HG03025 (cell line): ENCODE results near the gene RBFA.
"Not testable (repeated sequence)": the region's sequence is repeated elsewhere in the genome, so short reads cannot be mapped to it uniquely, and the experiment has no call there.

Source experiments
- ATAC-seq: cut with Tn5 transposase; IDR thresholded peaks from one replicate; pipeline ENCODE4 v1.9.1; 2021; ENCODE audit warnings: mild to moderate bottlenecking, moderate library complexity; ENCODE audit not compliant: unreplicated experiment, low FRiP score

RBFA gene, protein sequence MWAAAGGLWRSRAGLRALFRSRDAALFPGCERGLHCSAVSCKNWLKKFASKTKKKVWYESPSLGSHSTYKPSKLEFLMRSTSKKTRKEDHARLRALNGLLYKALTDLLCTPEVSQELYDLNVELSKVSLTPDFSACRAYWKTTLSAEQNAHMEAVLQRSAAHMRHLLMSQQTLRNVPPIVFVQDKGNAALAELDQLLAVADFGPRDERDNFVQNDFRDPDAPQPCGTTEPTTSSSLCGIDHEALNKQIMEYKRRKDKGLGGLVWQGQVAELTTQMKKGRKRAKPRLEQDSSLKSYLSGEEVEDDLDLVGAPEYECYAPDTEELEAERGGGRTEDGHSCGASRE

DNA sequence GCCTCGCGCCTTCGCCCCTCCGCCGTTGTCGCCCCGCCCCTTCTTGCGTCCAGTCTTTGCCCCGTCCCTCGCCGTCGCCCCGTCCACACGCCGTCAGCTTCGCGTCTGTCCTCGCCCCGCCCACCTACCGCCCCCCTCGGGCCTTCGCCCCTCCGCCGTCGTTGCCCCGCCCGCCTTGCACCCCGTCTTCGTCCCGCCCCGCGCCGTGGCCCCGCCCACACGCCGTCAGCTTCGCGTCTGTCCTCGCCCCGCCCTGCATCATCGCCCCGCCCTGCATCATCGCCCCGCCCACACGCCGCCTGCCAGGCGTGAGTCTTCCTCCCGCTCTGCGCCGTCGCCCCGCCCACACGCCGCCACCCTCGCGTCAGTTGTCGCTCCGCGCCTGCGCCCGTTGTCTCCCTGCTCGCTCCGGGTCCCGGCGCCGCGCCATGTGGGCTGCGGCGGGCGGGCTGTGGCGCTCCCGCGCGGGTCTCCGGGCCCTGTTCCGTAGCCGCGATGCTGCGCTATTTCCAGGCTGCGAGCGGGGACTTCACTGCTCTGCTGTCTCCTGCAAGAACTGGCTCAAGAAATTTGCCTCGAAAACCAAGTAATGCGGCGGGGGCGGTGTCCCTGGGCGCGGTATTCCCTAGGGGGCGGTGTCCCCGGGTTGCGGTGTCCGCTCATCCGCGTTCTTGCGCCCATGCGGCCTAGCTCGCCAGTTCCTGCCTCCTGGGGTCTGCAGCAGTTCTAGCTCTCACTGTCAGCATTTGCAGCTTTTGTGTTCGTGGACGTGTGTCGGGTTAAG is at the start of gene RBFA:
RBFA (plus strand) TSS at position 367 of the 784 bp plus-strand sequence; CDS start at position 429, 62 bp downstream.
- peak; percentile 68 for ATAC-seq

DNA sequence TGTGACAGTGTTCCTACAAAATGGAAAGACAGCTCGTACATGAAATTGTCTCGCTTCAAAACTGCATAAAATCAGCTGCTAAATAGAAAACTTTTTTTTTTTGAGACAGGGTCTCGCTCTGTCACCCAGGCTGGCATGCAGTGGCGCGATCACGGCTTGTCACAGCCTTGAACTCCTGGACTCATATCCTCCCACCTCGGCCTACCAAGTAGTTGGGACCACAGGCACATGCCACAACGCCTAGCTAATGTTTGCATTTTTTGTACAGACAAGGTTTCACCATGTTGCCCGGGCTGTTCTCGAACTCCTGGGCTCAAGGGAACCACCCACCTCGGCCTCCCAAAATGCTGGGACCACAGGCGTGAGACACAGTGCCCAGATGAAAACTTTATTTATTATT is 49.1 kb upstream of the RBFA start:
- ATAC-seq, result no peak

DNA sequence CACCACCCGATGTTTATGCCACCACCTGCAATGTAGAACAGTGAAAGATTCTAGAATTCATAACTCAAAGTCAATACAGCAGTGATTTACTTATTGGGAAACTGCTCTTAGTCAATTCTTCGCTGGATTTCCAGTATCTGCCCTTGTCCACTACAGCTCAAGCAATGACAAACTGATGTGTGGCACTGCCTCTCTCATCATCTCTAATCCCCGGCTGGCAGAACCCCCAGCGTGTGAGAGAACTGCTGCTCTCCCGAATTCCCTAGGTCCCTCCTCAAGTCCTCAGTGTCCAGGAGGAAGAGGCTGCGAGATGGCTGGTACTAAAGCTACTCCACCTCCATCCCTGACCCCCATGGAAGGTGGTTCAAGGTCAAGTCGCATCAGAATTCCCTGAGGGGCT is 47.5 kb upstream of the RBFA start:
- no peak for ATAC-seq

DNA sequence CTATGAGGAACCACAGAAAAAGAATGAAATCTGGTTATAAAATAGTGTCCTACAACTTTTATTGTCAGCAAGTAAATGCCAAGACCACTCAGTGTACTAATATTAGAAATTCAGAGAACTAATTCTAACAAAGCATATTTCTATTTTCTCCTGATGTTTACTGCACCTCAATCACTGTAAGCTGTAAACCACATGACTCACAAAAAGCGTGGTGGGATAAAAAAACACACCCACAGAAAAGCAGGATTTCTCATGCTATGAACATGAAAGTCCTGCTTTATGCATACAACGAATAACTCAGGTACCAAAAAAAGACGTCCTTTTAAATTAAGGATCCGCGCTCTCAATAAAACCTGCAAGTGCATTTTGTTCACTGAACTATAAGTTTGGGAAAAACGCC is 46.7 kb upstream of the RBFA start:
- no peak for ATAC-seq

DNA sequence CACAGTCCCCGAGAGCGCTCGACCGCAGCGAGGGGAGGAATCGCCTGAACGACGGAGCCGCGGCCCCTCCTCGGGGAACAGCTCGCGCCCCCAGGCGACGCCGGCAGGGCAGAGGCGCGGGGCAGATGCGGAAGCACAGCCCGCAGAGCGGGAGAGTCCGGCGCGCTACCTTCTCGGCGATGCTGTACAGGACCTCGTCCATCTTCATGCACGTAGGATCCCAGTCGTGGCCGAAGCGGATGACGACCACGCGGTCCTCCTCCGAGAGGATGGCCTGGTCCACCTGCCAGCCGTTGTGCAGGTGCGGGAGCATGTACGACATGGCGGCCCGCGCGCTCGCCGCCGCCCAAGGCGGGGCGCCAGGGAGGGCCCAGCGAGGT is 46.2 kb upstream of the RBFA start:
- ATAC-seq, result peak; percentile 55

DNA sequence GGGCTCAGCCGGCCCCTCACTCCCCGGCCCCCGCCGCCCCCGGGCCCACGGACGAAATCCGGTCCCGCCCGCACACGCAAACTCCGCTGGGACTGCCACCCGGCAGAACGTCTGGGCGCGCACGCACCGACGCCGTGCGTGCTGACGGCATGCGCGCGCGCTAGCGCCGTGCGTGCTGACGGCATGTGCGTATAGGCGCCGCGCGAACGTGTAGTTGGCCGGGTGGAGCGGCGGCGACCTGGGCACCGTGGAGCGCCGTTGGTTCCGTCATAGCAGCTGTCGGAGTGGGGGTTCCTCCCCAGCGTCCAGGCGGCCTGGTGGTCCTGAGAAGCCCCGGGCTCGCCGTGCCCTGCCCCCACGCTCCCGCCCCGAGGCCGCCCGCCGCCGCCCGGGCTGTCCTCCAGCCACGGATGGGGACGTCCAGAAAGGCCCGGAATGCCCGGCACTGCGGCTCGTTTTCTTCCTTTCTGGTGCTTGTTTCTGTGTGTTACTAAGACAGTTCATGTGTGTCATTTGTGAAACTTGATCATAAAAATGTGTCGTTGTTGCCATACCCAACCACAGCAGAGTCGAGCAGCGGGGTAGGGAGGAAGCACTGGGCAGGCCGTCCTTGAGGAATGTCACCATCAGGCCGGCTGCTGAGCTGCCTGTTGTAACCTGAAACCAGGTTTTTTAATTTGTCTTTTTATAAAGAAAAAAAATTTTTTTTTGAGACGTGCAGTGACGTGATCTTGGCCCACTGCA is 45.6 kb upstream of the RBFA start, which contains the start of gene TXNL4A:
TXNL4A (minus strand) TSS at position 113 of the 744 bp plus-strand sequence. CDS start 171 bp downstream, outside the sequence.
- peak; percentile 93 for ATAC-seq

DNA sequence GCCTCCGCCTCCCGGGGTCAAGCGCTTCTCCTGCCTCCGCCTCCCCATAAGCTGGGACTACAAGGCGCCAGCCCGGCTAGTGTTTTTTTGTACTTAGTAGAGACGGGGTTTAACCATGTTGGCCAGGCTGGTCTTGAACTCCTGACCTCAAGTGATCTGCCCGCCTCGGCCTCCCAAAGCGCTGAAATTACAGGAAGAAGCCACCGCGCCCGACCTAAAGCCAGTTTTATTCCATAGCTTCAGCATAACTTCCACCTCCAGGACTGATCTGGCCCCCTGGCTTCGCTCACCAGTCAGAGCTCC is 45.1 kb upstream of the RBFA start:
- ATAC-seq, result no peak

DNA sequence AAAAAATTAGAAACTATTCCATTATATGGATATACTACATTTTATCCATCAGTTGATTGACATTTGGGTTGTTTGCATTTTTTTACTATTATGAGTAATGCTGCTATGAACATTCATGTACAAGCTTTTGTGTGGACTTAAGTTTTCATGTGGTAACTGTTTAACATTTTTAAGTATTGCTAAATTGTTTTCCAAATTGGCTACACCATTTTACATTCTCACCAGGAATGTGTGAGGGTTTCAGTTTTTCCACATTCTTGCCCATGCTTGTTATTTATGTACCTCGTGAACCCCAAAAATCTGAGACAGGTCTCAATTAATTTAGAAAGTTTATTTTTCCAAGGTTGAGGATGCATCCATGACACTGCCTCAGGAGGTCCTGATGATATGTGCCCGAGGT is 42.7 kb upstream of the RBFA start:
- no peak for ATAC-seq

DNA sequence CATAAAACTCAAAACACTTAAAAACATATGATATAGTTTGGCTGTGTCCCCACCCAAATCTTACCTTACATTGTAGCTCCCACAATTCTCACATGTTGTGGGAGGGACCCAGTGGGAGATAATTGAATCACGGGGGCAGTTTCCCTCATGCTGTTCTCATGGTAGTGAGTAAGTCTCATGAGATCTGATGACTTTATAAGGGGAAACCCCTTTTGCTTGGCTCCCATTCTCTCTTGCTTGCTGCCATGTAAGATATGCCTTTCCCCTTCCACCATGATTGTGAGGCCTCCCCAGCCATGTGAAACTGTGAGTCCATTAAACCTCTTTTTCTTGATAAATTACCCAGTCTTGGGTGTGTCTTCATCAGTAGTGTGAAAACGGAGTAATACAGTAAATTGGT is 34.5 kb upstream of the RBFA start:
- not testable (repeated sequence) for ATAC-seq

DNA sequence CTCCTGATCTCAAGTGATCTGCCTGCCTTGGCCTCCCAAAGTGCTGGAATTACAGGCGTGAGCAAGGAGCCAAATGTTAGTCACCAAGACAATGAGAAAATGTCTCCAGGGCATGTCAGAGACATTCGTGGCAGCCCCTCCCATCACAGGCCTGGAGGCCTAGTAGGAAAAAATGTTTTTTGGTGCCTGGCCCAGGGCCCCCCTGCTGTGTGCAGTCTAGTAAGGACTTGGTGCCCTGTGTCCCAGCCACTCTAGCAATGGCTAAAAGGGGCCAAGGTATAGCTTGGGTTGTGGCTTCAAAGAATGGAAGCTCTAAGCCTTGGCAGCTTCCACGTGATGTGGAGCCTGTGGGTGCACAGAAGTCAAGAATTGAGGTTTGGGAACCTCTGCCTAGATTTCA is 33.4 kb upstream of the RBFA start:
- no peak for ATAC-seq

DNA sequence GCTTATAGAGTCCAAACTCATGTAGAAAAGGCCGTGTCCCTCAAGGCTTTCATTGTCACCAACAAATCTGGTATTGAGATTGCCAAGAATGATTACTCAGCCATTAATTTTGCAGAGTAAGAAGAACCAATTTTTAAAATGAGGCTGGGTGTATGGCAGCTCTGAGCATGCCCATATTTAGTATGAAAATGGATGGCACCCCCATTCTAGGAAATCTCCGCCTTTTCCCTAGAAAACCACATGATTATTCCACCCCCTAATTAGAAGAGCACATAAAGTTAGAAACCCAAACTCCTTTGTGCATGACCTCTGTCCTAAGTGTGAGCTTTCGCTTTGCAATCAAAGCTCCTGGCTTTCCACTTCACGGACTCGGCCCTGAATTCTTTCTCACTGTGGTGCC is 31.8 kb upstream of the RBFA start:
- no peak for ATAC-seq

DNA sequence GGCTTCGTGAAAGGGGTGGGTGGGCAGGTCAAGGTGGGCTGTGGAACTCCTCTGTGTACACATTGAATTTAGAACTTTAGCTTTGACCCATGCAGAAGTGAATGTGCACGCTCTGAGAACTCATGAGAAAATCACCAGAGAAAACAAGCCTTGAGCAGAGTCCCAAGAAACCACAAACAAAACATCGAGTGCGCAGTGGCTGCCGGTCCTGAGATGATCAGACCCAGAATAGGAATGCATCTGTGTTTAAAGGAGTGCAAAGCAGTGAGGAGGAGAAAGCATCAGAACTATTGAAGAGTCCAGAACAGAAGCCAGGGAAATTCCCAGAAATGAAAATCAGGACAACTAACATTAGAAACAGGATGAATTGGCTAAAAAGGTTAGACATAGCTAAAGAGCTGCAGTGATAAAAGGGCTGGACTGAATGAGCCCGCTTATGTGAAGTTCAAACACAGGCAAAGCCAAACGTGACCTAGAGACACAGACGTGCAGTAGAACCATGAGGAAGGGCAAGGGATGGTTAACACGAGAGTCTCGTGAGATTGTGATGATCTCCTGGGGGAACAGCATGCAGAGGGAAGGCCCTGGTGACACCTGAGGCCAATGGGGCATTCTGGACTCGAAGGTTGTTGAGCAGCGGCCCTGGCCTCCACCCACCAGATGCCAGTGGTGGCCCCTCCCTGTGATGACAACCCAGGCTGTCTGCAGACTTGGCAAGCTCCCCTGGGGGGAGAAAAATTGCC is 29.5 kb upstream of the RBFA start:
- no peak for ATAC-seq

DNA sequence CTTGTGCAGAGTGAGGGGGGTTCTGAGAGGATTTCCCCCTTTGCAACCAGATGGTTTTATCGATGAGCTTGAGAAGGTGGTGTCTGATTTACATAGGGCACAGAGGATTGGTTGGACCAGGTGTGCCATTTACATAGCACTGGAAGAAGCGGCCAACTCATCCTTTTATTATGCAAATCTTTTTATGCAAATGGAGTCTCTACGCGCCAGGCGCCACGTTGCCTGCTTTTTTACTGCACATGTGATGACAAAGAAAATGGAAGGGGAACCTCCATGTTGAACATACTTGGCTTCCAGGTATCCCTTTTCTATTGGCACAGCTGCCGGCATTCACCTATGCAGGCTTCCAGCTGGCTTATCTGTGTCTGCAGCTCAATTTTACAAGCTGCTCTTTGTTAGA is 27.5 kb upstream of the RBFA start:
- ATAC-seq, result no peak

DNA sequence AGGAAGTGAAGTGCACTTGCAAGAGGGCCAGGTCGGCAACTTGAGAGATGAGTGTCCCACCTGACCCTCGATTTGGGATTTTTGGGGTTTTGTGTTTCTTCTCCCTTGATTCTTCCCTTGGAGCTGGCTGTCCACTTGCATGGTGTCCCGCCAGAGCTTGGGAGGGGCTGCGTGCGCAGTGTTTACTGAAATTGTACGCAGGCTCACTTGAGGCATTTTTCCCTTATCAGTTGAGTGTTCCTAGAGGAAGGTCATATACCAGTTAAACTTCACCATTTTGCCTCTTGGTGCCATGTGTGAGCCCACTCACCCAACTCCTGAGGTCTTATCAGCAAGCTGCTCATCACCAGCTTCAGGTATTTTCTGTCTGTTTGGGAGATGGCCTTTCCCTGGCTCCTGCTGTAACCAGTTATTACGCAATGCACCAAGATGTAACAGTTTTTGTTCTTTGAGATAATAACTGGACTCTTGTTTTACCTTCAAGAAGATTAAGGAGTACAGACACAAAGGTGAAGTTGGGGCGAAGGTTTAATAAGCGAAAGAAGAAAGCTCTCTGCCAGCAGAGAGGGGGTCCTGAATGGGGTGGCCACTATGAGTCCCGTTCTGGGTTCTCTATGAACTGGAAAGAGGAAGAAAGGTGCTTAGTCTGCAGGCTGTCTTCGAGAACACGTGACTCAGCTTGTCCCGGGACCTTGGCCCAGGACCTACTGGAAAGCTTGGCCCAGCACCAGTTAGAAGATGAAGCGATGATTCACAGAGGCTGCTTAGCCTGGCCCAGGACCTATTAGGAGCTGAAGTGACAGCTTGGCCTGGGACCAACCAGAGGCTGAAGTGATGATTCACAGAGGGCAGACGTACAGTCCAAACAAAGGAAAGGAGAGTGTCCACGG is 24.3 kb upstream of the RBFA start:
- ATAC-seq, result no peak

DNA sequence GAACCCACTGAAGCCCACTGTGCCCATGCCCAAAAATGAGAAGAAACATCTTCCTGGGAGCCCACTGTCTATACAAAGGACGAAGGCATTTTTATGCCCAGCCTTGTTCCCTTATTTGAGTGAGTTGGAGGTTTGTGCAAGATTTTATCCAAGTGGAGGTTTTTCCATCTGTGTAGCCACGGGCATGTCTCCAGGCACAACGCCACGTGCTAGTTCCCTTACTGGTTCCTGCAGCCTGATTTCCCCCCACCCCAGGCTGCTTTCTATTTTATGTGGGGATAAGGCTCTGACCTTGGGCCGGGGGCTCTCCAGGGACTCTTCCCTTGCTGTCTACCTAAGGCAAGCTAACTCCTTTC is 23.7 kb upstream of the RBFA start:
- no peak for ATAC-seq

DNA sequence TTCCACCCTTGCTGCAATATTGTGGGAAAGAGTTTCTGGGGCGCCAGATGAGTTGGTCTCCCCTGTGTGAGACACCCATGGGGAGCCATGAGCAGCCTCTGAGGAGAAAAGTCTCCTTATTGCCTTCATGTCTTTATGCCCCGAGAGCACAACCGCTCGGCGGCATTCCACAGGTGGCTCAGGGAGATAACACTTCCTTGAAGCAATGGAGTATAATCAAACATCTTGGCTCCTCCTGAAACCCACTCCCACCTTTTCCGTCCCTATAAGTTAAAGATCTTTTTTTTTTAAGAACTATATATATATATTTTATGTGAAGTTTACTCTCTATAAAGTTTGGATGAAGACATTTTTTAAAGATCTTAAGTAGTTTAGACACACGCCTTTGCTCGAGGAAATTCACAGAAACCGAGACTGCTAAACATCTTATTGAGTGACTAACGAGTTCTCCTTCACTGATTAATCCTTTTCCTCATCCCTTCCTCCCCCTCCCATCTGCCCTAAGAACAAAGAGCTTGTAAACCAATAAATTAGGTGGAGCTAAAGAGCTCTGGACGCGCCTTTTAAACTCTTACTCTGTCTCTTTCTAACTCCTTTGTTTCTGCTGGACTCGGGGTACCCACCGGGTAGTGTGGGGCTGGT is 22.6 kb upstream of the RBFA start:
- ATAC-seq, result not testable (repeated sequence)

DNA sequence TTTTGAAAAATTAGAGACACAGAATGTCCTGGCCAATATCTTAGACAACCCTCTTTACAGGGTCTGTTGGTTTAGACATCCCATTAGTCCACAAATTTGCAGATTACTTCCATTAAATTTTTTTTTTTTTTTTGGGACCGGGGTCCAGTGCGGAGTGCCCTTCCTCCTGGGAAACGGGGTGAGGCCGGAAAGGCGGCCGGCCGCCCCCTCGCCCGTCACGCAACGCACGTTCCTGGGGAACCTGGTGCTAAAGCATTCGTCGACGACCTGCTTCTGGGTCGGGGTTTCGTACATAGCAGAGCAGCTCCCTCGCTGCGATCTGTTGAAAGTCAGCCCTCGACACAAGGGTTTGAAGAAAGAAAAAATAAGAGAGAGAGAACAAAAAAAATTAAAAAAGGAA is 21.5 kb upstream of the RBFA start:
- no peak for ATAC-seq

DNA sequence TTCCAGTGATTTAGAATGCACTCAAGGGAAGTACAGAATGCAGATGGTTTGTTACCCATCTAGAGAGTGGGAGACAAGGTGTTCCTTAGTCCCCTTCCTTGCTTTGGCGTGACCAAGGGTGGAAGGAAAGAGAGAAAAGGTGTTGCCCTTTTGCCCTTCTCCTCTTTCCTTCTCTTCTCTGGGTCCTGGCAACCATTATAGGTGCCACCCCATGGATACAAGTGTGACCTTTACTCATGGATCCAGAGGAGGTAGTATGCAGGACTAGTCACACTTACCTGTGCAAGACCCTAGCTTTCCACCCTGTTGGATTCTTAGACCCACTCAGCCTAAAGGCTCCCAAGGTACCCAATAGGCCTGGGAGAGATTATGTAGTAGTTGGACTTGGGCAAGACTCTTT is 11.6 kb upstream of the RBFA start:
- no peak for ATAC-seq

DNA sequence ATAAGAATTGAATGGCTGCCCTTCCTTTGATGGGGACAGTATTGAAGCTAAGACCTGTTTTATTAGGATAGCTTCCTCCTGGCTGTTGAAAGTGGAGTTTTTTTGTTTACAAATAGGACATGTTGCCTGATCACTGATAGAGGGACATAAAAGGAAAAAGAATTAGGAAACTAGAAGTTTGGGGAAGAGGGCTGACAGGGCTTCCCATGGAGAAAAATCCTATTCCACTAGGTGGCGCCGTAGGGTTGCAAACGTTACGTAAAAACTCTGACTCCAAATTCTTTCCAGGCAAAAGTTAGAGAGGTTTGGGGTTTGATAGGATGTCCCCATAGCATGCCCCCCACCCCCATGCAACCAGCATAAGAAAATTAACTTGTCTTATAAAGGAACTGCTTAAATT is 11.1 kb upstream of the RBFA start:
- ATAC-seq, result no peak
